ENCODE data around the gene NPTX1.

Gene NPTX1

DNA sequence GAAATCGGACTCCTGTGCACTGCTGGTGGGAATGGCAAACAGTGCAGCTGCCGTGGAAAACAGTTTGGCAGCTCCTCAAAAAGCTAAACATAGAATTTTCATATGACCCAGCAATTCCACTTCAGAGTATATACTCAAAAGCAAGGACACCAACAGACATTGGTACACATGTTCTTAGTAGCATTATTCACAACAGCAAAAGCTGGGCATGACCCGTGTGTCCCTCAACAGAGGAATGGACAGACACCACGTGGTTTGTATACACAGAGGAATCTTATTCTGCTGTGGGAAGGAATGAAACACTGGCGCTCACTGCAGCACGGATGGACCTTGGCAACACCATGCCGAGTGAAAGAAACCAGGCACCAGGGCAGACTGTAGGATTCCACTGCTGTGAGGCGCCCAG, 16.0 kb downstream of the NPTX1 start:
- no peak for DNase-seq (ENCODE audit: low read depth, low spot score)

DNA sequence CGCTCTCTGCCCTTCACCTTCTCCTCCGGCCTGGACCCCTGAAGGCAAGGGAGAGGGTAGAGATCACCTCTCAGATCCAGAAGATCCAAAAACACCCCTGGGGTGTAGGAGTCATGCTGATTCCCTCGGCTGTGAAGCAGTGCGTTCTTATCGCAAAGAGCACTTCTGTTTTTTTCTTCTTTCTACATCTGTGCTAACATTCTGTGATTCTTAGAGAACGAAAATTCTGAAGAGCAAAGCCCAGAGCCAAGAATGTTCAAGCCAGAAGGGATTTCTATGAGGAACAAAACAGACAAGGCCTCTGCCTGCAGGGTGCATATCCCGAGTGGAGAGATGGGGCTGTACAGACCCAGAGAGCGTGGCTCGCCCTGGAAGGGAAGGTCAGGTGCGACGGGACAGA, 17.2 kb downstream of the NPTX1 start:
- no peak for DNase-seq (ENCODE audit: low read depth, low spot score)

GRCh38 chr17:80458016-80458415, 18.4 kb downstream of the NPTX1 start:
- no peak for DNase-seq (ENCODE audit: low read depth, low spot score)

GRCh38 chr17:80457236-80457856, 19.1 kb downstream of the NPTX1 start:
- DNase-seq (ENCODE audit: low read depth, low spot score) = no peak

GRCh38 chr17:80456465-80457235, 19.8 kb downstream of the NPTX1 start:
- DNase-seq (ENCODE audit: low read depth, low spot score) = no peak

GRCh38 chr17:80455784-80456183, 20.6 kb downstream of the NPTX1 start:
- no peak for DNase-seq (ENCODE audit: low read depth, low spot score)

- no peak for DNase-seq (ENCODE audit: low read depth, low spot score)
Measured at GRCh38 chr17:80455336-80455710, 21.1 kb downstream of the NPTX1 start.

DNA sequence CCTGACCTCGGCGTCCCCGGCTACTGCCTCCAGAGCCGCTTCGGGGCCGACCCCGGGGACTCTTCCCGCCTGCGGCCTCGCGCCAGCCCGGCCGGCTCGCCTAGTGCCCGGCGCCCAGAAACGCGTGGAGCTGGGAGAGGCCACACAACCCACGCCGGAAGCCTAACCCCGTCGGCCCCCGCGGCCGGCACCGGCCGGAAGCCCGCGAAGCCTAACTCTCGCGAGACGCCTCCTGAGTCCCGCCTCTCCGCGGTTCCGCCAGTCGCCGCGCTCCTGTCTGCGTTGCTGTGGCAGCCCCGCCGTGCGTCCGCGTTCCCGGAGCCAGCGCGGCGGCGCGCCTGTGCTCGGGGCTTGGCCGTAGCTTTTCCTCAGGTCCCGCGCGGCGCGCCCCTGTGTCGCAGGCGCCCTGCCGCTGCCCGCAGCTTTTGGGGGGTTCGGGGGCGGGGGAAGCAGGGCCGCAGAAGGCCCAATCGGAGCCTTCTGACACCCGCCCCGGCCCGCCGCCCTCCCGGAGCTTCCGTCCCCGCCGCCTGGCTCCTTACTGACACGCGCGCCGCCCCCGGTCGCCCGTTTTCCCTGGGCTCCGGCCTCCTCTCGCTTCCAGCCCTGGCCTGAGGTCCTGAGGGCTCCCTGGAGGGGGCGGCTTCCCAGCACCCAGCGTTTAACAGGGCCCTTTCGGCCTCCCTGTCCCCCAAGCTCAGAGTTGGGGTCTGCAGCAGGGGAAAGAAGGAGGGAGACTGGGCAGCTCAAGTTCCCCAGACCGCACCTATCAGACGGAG, 21.7 kb downstream of the NPTX1 start:
- peak; percentile 95 for DNase-seq (ENCODE audit: low read depth, low spot score)

GRCh38 chr17:80453998-80454556, 22.3 kb downstream of the NPTX1 start:
- DNase-seq (ENCODE audit: low read depth, low spot score) = no peak

- DNase-seq (ENCODE audit: low read depth, low spot score) = no peak
Measured at GRCh38 chr17:80453126-80453997, 23.0 kb downstream of the NPTX1 start.

- no peak for DNase-seq (ENCODE audit: low read depth, low spot score)
Measured at GRCh38 chr17:80452173-80452915, 24.1 kb downstream of the NPTX1 start.

DNA sequence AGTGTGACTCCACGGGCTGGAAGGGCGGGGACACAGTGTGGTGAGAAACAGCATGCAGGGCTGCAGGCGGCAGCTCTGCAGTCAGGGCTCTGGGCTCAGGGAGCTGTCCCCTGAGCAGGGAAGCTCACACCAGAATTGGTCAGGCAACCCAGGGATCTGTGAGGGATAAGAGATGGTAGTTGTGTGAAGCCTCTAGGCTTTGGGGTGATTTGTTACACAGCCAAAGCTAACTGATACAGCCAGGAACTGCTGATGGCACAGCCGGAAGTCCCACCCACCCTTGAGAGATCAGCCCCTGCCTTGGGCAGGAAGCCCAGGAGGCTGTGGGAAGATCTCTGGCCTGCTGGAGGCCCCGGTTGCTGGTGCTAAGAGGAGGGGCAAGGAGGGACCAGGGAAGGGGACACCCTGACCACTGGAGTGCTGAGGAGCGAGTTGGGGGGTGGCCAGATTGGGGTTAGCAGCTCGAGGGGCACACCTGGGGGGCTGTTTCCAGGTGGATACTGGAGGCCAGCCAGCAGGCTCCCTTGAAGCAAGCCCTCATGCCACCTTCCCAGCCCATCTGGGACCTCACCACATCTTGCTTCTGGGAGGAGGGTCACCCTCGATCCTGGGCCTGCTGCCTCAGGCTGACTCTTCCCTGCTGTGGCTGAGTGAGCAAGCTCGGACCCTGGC, 25.2 kb downstream of the NPTX1 start:
- DNase-seq (ENCODE audit: low read depth, low spot score) = no peak

- DNase-seq (ENCODE audit: low read depth, low spot score) = no peak
Measured at GRCh38 chr17:80449930-80450576, 26.4 kb downstream of the NPTX1 start.

DNA sequence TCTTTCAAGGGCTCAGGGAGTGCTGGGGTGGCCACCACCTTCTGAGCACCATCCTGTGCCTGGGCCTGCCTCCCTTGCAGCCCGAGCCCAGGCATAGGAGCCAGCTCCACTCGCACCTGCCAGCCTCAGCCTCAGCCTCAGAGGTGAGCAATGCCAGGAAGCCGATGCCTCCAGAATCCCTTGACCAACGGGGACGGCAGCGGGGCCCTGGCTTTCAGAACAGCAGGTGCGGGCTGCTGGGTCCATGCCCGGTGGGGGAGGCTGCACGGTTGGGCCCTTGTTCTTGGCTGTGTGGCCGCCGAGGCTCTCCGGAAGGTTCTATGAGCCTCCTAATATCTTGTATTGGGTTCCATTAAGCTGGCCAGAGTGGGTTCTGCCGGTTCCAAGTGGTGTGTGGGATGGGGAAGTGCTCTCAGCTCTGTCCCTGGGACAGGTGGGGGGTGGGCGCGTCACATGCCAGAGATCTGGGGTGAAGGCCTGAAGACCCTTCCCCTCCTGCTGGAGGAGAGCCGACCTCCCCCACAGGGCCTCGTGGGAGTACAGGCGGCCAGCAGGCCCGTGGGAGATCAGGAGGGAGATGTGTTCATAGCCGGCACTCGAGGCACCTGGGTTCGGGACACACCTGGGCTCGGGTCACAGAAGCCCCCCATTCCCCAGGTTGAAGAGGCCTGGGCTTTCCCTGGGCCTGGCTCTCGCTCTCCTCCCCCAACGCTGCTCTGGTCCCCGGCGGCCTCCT, 27.0 kb downstream of the NPTX1 start:
- no peak for DNase-seq (ENCODE audit: low read depth, low spot score)

DNA sequence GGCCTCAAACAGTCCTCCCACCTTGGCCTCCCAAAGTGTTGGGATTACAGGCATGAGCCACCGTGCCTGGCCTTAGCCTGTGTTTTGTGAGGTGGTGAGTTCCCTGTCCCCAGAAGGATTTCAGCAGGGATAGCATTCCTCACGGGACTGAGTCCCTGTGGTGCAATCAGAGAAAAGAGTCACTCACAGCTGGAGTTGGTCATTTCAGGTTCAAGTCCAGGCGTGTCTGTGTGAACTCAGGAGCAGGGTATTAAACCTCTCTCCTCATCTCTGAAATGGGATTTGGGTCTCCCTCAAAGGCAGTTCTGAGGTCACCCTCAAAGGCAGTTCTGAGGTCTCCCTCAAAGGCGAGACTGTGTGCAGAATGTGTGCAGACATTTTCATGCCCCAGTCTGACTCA, 28.6 kb downstream of the NPTX1 start:
- DNase-seq (ENCODE audit: low read depth, low spot score) = no peak

DNA sequence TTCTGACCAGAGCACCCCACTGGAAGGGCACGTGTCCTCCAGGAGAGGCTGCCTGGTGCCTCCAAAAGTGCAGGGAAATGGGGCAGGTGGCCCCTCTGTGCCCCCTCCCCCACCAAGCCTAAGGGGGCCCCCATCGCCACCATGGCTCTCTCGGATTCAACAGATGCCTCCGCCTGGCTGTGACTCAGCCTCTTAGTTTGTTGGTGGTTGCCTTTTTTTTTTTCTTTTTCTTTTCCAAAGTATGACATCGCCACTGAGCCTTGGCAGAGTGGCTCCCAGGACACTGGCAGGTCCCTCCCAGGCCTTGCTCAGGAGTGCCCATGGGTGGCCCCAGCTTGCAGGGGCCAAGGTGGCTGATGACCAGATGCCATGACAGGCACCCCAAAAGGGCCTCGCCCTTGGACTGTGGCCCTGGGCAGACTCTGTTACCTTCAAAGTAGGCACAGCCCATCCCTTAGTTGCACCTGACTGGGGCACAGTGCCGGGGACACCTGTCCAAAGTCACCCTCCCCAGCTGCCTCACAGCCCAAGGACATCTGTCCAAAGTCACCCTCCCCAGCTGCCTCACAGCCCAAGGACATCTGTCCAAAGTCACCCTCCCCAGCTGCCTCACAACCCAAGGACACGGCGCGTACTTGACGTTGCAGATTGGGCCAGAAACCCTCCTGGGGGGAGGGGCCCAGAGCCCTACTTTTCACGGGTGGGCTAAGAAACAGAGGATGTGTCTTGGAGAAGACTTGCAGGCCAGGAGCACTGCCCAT, 29.6 kb downstream of the NPTX1 start:
- DNase-seq (ENCODE audit: low read depth, low spot score) = no peak

- no peak for DNase-seq (ENCODE audit: low read depth, low spot score)
Measured at GRCh38 chr17:80445726-80446110, 30.7 kb downstream of the NPTX1 start.

All from ELF-1 (cell line).